ENCODE data around the gene SELENOH.
A peak's percentile ranks its signal among the peaks of the same experiment; 100 is the strongest.

SELENOH gene

DNA sequence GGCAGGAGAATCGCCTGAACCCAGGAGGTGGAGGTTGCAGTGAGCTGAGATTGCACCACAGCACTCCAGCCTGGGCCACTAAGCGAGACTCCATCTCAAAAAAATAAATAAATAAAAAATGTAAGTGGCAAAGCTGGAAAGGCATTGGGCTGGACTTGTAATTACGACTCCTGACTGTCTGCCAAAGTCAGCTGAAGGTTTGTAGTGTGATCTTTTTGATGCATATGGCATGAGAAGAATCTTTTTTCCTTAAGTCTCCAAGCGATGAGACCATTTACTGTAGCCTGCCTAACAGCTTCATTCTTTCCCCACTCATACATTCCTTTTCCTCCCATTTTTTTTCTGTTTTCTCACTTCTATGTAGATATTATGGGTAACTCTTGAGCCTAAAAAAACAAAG is 45.1 kb downstream of the SELENOH start:
- no peak for DNase-seq

DNA sequence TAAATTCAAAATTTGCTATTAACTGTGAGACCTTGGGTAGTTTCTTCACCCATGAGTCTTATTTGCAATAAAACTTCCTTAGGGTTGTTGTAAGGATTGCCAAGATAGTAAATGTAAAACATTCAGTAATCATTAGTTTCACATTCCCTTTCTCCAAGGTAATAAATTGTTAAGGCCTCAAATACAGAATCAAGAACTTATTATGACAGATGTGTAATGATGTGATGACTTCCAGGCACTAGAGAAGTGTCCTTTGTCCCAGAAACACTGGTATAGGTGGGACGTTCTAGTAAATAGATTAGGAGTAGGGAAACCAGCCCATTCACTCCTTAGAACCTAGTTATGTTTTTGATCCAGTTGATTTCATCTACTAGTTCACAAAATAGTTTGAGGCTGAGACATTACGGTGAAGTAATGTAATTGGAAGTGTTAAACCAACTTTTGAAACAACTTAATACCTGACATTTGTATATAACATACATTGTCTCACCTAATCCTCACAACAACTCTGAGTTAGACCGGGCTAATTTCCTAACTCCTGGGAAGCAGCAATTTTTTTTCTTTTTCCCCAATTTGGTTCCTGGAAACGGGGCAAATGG is 45.8 kb downstream of the SELENOH start:
- no peak for DNase-seq

DNA sequence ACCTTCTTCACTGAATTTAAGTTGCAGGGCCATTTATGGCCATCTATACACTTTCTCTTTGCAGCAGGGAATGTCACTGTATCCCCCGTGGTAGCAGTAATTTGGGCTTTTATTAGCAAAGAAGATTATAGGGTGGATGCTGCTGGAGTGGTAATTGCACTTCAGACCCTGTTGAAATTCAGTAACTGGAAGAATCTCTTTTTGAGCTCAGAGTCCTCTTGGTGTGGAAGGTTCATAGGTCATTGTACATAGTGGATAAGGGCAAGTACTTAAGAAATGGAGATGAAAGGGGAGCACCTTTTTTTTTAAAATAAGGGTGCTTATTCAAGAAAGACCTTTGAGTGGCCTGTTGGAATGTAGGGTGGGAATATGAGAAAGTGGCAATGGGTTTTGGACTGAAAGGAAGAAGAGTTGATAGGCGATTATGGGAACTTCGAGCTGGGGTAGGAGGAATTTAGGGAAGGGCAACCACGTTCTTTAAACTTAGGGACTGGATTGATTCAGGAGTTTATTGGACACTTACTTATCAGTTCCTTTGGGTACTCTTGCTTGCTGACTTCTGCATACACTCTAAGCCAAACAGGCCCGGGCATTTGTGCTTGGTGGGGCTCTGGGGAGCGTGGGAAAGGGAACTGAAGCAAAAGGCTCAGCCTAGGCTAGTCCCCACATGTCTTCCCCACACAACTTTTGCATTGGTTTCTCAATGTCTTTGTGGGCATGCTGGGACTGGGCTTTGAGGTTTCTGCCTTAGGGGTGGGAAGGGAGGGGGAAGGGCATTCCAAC is 46.8 kb downstream of the SELENOH start:
- DNase-seq, result peak; percentile 67 to 72

DNA sequence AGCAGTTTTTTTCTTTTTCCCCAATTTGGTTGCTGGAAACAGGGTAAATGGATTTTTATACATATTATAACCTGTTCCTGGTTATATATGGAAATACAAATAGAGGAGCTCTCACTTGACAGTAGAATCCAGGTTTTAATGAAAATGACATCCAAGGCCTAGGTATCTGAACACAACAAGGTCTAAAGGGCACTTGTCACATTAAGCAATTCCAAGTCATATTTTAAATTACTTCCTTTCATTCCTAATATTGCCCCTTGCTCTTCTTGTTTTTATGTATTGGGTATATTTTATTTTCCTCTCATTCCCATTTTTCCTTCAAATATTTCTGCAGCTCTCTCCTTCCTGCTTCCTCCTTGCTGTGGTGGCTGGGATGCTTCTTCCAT is 47.4 kb downstream of the SELENOH start:
- peak in 1 of 2 experiments; percentile 36 for DNase-seq

DNA sequence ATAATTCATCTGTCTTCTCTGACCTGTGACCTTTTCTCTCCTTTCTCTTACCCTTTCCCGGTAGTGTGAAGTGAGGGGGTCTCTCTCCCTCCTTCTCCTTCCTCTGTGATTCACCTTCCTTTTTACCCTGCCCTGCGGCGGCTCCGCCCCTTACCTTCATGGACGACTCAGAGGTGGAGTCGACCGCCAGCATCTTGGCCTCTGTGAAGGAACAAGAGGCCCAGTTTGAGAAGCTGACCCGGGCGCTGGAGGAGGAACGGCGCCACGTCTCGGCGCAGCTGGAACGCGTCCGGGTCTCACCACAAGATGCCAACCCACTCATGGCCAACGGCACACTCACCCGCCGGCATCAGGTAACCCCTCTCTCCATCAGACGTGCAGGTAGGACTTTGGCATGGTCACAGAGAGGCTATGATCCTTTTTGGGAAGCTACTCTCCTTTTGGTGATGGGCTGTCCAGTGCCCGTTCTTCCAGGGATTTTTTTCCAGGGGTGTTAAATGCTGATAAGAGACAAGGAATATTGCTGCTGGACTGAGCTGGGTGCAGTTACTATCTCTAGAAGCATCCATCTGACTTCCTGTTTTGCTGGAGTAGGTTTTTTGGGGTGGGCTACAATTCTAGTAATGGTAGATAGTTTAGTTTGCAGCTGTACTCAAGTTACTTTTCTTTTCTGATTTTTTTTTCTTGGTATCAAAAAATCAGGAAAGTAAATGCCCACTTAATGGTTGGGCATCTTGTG is 50.2 kb downstream of the SELENOH start:
- no peak for DNase-seq

DNA sequence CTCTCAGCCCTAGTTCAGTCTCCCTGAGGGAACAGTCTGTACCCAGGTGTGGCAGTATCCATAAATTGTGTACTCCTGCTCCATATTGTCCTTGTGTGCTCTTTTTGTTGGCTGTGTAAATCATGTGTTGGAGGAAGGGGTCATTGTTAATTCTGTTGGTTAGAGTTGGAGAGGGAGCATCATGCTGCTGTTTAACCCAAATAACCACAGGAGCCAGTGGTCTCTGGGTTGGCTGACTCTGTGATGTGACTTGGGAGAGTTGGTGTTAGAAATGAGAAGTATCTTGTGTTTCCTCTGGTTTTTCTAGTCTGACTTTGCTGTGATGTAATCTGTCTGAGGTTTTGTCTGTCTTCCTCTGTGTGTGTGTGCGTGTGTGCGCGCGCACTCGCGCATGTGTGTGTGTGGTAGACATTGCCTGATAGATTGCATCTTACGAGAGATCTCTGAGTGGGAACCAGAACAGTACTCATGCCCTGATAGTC is 50.8 kb downstream of the SELENOH start:
- peak; percentile 94 to 95 for DNase-seq

DNA sequence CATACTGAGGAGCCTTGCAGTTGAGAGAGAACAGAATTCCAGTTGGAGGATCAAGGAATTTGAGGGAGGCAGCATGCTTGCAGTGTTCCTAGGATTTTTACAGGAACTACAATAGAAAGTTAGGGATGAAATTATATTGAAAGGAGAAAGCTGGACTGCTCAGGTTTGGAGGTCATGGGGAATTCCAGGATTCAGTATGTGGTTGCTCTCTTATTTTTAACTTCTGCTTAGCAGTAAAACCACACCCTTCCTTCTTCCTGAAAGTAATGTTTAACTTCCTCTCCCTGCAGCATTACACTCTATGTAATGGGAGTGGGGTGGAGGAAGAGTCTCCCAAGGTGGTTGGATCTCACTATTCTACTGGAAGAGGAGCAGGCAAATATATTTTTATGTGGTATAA is 51.6 kb downstream of the SELENOH start:
- peak; percentile 51 to 57 for DNase-seq

Data from AML-193 (cell line).